GM06990 (cell line): Measurements from ENCODE around the gene NFATC4.

ENCODE experiments used
- DNase-seq: peaks from one replicate; pipeline ENCODE4 v3.0.0-alpha.2; 2011; ENCODE audit not compliant: insufficient read length; ENCODE audit errors: extremely low read depth
- H3K27me3 ChIP-seq: replicated peaks from 2 replicates; pipeline ENCODE4 v1.6.0; 2011; ENCODE audit warnings: low read length; ENCODE audit not compliant: control insufficient read depth, insufficient read depth
- H3K36me3 ChIP-seq: 2 replicates; pipeline ENCODE4 v1.5.1; 2011; ENCODE audit warnings: low read length; ENCODE audit not compliant: control insufficient read depth, insufficient read depth
- H3K4me3 ChIP-seq: replicated peaks from 2 replicates; pipeline ENCODE4 v1.5.1; 2011; ENCODE audit warnings: low read depth, mild to moderate bottlenecking, control low read depth, low read length
- TF ChIP-seq, protein P1 (sequence below): IDR thresholded peaks from 2 replicates; pipeline ENCODE4 v1.5.1; 2011; ENCODE audit warnings: low read length, control low read depth, mild to moderate bottlenecking, inconsistent platforms; ENCODE audit not compliant: insufficient read depth, poor library complexity, severe bottlenecking

The NFATC4 gene

DNA sequence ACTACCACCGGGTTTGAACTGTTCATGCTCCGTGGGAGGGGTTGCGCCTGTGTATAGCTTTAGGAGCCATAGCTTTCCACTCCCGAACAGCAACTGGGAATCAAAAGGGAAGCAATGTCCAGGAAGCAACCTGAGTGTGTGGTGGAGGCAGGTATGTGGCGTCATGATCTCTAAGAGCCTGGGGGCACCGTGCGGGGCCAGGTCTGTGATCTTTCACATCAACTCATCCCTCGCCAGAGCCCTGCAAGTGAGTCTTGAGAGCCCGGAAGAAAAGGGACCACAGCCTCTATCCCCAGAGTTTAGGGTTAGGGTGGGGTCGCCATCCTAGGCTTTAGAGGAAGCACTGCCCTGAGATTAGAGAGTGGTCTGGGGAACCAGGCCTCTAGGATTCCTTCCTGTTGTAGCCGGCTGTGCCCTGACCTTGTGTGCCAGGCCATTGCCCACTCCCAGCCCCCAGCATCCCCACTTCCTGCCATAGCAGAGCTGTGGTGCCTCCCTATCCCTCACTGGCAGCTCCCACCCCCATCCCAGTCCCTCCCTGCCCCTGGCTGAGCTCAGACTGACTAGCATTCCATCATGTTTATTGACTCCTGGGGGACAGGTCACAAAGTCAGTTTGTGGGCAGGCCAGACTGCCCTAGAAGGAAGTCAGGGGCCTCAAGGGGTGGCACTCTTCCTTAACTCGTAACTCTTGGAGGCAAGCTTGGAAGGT lies 32.4 kb upstream of the NFATC4 start:
- DNase-seq: no peak
- H3K27me3 ChIP-seq: no peaks in the 10 kb centered on the region; the same call in none of the 2 replicates
- TF ChIP-seq, protein P1, sequence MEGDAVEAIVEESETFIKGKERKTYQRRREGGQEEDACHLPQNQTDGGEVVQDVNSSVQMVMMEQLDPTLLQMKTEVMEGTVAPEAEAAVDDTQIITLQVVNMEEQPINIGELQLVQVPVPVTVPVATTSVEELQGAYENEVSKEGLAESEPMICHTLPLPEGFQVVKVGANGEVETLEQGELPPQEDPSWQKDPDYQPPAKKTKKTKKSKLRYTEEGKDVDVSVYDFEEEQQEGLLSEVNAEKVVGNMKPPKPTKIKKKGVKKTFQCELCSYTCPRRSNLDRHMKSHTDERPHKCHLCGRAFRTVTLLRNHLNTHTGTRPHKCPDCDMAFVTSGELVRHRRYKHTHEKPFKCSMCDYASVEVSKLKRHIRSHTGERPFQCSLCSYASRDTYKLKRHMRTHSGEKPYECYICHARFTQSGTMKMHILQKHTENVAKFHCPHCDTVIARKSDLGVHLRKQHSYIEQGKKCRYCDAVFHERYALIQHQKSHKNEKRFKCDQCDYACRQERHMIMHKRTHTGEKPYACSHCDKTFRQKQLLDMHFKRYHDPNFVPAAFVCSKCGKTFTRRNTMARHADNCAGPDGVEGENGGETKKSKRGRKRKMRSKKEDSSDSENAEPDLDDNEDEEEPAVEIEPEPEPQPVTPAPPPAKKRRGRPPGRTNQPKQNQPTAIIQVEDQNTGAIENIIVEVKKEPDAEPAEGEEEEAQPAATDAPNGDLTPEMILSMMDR: no peak
- H3K36me3 ChIP-seq: no peaks in the 10 kb centered on the region; the same call in none of the 2 replicates
- H3K4me3 ChIP-seq: no peak overlapping the region

DNA sequence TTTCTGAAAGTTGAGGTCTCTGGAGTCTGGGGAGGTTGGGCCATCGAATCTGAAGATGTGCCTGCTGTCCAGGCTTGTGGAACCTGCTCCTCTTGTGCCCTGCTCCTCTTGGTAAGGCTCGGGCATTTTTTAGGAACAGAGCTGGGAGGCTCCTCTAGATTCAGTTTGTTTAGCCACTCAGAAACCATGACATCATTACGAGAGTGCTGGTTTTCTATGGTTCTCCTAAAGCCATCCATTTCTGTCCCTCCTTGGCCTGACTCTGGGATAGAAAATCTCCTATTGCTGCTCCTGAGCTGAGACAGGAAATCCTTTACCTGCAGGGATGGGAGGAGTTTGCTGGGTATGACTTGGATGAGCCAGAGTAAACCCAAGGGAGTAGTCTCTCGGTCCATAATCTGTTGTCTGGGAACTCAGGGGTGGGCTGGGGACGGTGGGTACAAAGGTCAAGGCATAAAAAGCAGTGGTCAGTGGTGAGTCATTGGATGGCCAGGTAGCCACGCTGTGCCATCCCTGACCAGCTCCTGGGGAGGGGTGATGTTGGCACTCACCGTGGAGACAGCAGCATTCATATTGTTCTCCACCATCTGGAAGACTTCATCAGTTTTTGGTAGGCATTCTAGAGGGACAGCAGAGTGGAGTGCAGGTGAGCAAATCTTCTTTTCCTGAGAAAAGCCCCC lies 30.7 kb upstream of the NFATC4 start:
- Histone ChIP-seq H3K4me3 (no peak overlapping the region), H3K36me3 (no peaks in the 10 kb centered on the region; the same call in none of the 2 replicates), H3K27me3 (no peaks in the 10 kb centered on the region; the same call in 1 of the 2 replicates)
- DNase-seq: no peak
- TF ChIP-seq, protein P1: no peak

DNA sequence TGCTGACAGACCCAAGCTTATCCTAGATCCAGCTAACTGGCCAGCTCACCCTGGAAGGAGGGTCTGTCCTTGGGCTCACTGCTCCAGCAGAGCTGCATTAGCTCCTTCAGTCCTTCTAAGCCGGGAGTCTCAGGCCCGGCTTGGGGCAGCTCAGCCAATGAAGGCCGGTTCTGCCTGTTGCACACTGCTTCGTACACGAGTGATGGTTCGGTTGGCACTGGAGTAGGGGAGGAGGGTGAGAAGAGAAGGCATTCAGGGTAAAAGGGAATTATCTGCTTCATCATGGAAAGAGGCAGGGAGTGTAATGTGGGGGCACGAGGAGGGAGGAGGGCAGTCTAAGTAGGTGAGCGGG lies 30.2 kb upstream of the NFATC4 start:
- H3K4me3 ChIP-seq: no peak overlapping the region
- DNase-seq: no peak
- H3K27me3 ChIP-seq: no peaks in the 10 kb centered on the region; the same call in 1 of the 2 replicates
- TF ChIP-seq, protein P1: no peak
- H3K36me3 ChIP-seq: no peaks in the 10 kb centered on the region; the same call in none of the 2 replicates

DNA sequence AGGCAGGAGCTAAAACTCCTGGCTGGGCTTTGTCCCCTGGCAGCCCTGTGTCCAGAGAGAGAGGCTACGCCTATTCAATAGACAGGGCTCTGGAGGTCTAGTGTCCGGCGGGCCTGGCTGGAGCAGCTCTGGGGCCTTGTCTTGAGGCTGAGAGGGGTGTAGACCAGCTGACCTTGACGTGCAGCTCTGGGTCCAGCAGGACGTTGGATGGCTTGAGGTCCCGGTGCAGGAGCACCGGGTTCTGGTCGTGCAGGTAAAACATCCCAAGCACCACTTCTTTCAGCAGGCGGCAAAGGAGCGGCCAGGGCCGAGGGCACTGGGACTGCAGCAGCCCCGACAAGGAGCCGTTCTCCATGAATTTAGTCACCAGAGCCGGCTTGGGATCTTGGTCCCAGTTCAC lies 29.1 kb upstream of the NFATC4 start:
- Histone ChIP-seq H3K27me3 (no peaks in the 10 kb centered on the region), H3K36me3 (no peaks in the 10 kb centered on the region; the same call in none of the 2 replicates), H3K4me3 (peak overlapping the region; percentile 84)
- DNase-seq: no peak
- TF ChIP-seq, protein P1: no peak

DNA sequence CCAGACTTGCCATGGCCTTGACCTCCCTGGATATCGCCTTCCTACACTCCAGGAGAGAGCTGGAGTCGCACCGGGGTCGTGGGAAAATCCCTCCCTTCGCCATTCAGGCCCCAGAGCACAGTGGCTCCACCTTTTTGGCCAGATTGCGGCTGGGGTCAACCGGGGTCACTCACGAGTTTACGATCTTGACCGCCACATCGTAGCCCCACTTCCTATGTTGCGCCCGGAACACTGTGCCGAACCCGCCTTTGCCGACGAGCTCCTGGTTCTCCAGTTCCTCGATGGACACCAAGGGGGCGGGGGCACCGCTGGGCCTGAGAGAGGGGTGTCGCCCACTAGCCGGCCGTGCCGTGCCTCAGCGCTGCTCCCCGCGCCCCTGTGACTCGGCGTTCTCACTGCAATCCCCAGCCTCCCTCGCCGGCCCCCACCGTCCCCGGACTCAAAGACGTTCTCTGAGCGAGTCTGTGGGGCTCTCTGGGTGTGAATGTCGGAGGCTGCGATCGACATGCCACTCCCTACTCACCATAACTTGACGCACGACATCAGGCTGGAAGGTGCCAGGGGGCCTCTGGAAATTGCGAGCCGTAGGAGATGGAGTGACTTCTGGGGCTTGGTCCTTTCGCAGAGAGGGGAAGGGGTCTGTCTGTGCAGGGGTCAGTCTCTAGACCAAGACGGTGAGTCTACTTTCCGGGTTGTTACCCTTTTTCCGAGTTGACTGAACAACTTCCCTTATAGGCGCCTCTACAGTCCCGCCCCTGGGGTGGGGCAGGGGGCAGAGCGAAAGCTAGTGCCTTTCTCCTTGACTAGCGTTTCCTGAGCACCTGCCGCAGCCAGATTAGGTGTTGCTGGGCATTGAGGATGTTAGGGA lies 28.5 kb upstream of the NFATC4 start, which contains the start of gene RIPK3:
Gene RIPK3, minus strand, starts transcription at position 708 of the 868 bp plus-strand sequence. Its CDS starts 165 bp downstream, at position 543.
- Histone ChIP-seq H3K27me3 (no peaks in the 10 kb centered on the region), H3K4me3 (peak within 1 kb of the TSS; percentile 84), H3K36me3 (no peaks in the 10 kb centered on the region; the same call in none of the 2 replicates)
- peak; percentile 66 for DNase-seq
- TF ChIP-seq, protein P1: no peak
